Esophagus mucosa (tissue), 1 donor: Measurements from ENCODE around the gene TTC34. TPM values are rescaled to one million over a fixed set of nuclear protein-coding genes. Genes with fewer than 3 reads are reported as not detected.

Experiments used
- ATAC-seq: fragments of 200-7000 bp; cut with Tn5 transposase; one replicate; pipeline ENCODE4 v1.9.1; 2020
- total RNA-seq: library from RNA; stranded (reverse); gene quantifications from one replicate; pipeline ENCODE4 v1.2.4, GENCODE V29; 2023
- donor health status: DM: yes; HTN: yes; CAD: no.

Gene TTC34
- total RNA-seq, 1 donor from 2014 or later = 0.08 TPM

DNA sequence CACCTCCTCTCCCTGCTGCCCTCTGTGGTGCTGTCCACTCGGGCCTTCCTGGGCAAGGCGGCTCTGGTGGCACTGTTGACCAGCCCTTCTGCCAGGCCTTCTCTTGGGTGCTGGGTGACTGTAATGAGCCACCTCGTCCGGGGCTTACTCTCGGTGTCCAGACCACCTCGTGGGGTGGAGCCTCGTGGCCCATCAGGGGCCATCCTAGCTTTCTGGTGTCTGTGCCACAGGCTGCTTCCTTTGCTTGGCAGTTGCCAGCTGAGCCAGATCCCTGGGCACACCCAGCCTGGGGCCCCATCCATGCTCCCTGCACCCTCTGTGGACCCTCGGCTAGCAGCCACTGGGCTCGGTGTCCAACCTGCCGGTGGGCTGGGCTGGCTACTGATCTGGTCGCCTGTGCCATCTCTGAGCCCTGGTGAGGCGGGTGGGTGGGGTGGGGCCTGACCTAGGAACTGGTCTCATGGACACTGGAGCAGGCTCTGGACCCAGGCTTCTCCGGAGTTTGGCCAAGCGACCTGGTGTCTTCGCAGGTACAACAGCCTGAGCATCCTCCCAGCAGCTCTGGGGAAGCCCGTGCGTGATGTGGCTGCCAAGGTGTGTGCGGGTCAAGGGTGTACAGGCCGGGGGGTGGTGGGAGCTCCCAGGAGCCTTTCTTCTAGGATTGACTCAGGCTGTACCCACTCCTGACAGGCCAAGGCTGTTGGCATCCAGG, 213.5 kb downstream of the TTC34 start:
- no peak for ATAC-seq

DNA sequence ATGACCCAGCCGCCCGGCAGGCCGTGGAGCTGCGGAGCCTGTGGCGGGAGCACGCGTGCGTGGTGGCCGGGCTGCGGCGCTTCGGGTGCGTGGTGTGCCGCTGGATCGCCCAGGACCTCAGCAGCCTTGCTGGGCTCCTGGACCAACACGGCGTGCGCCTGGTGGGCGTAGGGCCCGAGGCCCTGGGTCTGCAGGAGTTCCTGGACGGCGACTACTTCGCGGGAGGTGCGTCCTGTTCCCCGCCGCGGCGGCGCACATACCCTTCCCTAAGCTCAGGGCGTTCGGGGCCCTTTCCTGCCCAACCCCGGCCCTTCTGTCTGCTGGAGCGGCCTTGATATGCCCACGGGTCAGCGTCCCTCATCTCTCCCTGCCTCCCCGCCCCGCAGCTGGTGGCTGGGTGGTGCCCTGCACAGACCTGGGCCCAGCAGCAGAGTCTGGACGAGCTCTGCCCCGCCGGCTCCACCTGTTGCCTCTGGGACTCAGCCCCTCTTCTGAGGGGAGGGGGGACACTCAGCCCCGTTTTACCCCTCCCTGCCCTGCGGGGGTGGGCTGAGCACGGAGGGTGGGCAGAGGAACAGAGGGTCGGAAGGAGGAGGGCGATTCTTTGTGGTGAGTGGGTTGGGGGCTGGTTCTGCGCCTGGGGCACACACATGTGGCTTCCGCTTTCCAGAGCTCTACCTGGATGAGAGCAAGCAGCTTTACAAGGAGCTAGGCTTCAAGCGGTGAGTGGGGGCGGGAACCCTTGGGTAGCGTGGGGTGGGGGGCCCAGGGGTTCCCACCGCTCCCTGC, 214.2 kb downstream of the TTC34 start:
- ATAC-seq = peak; percentile 1

DNA sequence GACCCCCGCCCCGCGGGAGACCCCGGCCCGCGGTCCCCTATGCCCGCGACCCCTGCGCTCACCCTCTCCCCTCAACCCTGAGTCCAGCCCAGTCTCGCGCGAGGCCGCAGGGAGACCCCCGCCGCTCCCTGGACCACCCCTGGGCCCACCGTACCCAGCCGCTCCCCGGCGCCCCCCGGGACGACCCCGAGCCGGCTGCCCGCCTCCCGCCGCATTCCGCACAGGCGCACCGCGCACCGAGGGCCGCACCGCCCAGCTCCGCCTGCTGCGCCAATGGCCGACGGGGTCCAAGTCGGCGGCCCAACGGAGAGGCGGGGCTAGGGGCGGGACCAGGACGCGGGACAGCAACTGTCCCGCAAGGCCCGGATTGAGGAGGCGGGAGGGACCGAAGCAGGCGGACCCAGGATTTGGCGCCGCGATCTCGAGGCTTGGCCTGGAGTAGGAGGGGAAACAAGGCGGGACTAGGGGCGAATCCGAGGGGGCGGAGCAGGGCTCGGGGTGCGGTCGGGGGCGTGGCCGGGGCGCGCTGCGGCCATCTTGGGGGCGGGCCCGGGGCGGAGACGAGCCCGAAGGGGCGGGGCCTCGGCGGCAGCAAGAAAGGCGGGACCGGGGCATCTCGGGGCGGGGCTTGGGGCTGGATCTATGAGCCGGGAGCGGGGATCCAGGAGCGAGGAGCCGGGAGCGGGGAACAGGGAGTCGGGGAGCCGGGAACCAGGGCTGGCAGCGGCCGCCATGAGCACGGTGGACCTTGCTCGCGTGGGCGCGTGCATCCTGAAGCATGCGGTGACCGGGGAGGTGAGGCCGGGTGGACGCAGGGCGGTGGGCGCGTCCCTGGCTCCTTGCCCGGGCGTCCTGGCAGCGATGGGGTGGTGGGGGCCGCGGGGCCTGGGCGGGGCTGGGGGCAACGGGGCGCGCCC, 215.1 kb downstream of the TTC34 start, which contains the start of gene PRXL2B:
Gene PRXL2B, plus strand, starts transcription at position 624 of the 917 bp plus-strand sequence. Its CDS starts 109 bp downstream, at position 733.
- ATAC-seq = peak; percentile 91

Other genes with a start within 250 kb of the TTC34 start
- gene TNFRSF14, start 245.3 kb downstream of the TTC34 start, total RNA-seq = 12.0 TPM
- gene PRXL2B, start 214.9 kb downstream of the TTC34 start, total RNA-seq = 12.7 TPM
- 2.3 TPM for gene MMEL1, start 168.7 kb downstream of the TTC34 start, total RNA-seq
- not detected for gene ACTRT2, start 219.8 kb upstream of the TTC34 start, total RNA-seq